Measurements from ENCODE around the gene RTN1.

The RTN1 gene

GRCh38 chr14:59547310-59547709 is 323.3 kb downstream of the RTN1 start:
- no peak for DNase-seq
